Mucosa of descending colon (tissue), 3 donors: ENCODE results near the gene MGAT4B. TPM values are rescaled to one million over a fixed set of nuclear protein-coding genes. Genes with fewer than 3 reads are reported as not detected.

Experiments used
- ATAC-seq: fragments of 200-7000 bp; cut with Tn5 transposase; one replicate; pipeline ENCODE4 v1.9.1; 2020; ENCODE audit warnings: mild to moderate bottlenecking, moderate library complexity
- DNase-seq, 3 donors: peaks; one replicate each; pipeline ENCODE4 v3.0.0-alpha.2; 2020
- H3K36me3 ChIP-seq: fragments of 200-600 bp; one replicate; pipeline ENCODE4 v1.8.0; 2021; ENCODE audit warnings: low read depth, mild to moderate bottlenecking
- H3K4me1 ChIP-seq: fragments of 200-600 bp; one replicate; pipeline ENCODE4 v1.8.0; 2021; ENCODE audit warnings: low read depth, mild to moderate bottlenecking
- H3K4me3 ChIP-seq: fragments of 200-600 bp; one replicate; pipeline ENCODE4 v1.8.0; 2021; ENCODE audit warnings: mild to moderate bottlenecking
- H3K9me3 ChIP-seq: fragments of 200-600 bp; one replicate; pipeline ENCODE4 v1.8.0; 2021; ENCODE audit warnings: mild to moderate bottlenecking
- CTCF ChIP-seq: fragments of 200-600 bp; IDR thresholded peaks from one replicate; pipeline ENCODE4 v1.8.0; 2022; ENCODE audit warnings: antibody characterized with exemption, mild to moderate bottlenecking
- intact Hi-C, 2 donors: fragments of 100-400 bp; cut with DNase I in 1 of 2; cut with micrococcal nuclease in 1 of 2; formaldehyde crosslinking; loops; one replicate each; pipeline versions ENCODE4 v1.11.0 to v1.11.1; 2022; cut with DNase I, micrococcal nuclease
- total RNA-seq, 3 donors: library from RNA; stranded (reverse); fragmentation: NEBNext Ultra II Directional in 2 of 3; extraction: Animal tissue kit (Norgen Biotek cat#: 25700) in 2 of 3; gene quantifications; one replicate each; pipeline versions ENCODE4 v1.2.1 to v1.2.4, GENCODE V29; 2021 to 2023
- donor health status: DM: no; HTN: no; CAD: no; lungs with moderate emphysema.
- donor health status: DM: no; HTN: no; CAD: no.
- donor health status: DM: no; HTN: yes; CAD: no.

Gene MGAT4B
- total RNA-seq, 3 donors from 2014 or later: 274 to 623 (median 476) TPM

DNA sequence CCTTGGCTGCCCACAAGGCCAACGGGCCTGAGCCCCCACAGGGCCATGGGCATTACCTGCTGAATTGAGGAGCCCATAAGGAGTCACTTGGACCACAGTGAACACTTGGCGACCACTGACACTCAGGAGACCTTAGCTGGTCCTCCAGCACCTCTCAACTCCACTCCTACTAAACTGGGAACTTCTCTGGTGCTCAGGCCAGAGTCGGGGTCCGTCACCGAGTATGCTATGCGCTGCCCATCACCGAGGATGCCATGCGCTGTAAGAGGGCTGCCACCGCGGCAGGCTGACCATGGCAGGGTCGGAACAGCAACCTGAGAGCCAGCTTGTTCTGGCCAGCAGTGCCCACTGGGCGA lies 13.4 kb upstream of the MGAT4B start:
- no peak for TF ChIP-seq CTCF
- DNase-seq (no peak), ATAC-seq (no peak)
- H3K4me1 ChIP-seq: peaks cover 63% of the 10 kb centered on the region
- intact Hi-C loops: no loop called here
- peaks cover 4% of the 10 kb centered on the region for H3K36me3 ChIP-seq
- H3K4me3 ChIP-seq: peak overlapping the region; percentile 100
- H3K9me3 ChIP-seq: no peaks in the 10 kb centered on the region

DNA sequence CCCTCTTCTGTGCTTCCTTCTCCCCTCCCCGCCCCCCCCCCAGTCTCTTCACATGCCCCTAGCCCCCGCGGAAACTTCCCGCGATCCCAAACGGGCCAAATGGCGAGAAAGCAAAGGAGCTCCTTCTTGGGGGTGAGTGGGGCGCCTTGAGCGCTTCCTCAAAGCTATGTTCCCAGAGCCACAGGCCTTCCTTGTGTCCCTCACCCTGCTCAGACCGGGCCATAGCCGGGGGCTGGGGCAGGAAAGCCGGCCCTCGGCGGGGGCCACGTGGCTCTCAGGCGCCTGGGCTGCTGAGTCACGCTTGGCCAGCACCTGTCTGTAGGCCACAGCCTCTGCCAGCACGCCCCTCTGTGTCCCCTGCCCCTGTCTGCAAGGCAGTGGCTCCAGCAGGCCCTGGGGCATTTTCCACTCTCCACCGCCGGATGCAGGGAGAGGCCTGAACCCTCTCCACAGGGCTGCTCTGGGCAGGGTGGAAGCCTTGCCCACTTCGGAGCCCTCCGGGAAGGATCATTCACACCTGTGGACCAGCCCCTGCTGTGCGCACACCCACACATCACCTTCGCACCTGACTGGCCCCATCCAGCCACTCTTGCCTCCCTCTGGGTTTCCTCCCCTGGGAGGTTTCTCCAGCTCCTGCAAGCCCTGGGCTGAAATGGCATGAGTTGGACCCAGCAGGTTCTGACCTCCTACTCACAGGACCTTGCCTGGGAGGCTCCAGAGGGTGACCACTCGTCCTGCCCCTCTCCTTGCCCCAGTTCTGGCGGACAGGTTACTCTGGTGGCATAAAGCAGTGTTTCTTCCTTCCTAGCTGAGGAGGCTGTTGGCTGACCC lies 12.8 kb upstream of the MGAT4B start:
- intact Hi-C loops: no loop called here
- DNase-seq (peak; percentile 71 to 88 (median 82)), ATAC-seq (peak; percentile 42)
- Histone ChIP-seq H3K36me3 (peaks cover 3% of the 10 kb centered on the region), H3K9me3 (no peaks in the 10 kb centered on the region), H3K4me1 (peaks cover 60% of the 10 kb centered on the region), H3K4me3 (no peak overlapping the region)
- no peak for TF ChIP-seq CTCF

- TF ChIP-seq CTCF: no peak
- ATAC-seq (peak; percentile 76), DNase-seq (peak; percentile 96 to 98 (median 96))
- Histone ChIP-seq H3K4me1 (peaks cover 53% of the 10 kb centered on the region), H3K36me3 (no peaks in the 10 kb centered on the region), H3K9me3 (no peaks in the 10 kb centered on the region), H3K4me3 (no peak overlapping the region)
- intact Hi-C loops: no loop called here
These were observed 12.2 kb upstream of the MGAT4B start for GRCh38 chr5:179818746-179819295.

GRCh38 chr5:179817890-179818745 lies 11.5 kb upstream of the MGAT4B start:
- H3K4me1 ChIP-seq: peaks cover 47% of the 10 kb centered on the region
- no peak overlapping the region for H3K4me3 ChIP-seq
- no peak for TF ChIP-seq CTCF
- H3K36me3 ChIP-seq: no peaks in the 10 kb centered on the region
- intact Hi-C loops: no loop called here
- no peak for ATAC-seq
- DNase-seq: peak in 2 of 3 donors; percentile 52 to 60
- no peaks in the 10 kb centered on the region for H3K9me3 ChIP-seq

DNA sequence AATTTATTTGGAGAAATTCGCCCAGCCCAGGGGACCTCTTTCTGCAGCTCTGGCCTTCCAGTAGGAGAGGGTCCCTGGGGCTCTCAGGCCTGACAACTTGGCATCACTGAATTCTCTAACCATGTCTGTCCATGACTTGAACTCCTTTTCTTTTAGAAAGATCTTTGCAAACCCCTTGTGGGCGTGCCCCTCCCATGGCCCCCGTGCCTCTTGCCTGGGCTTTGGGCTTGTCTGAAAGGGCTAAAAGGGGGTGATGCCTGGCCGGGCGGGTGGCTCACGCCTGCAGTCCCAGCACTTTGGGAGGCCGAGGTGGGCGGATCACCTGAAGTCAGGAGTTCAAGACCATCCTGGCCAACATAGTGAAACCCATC lies 10.8 kb upstream of the MGAT4B start:
- intact Hi-C loops: no loop called here
- H3K36me3 ChIP-seq: no peaks in the 10 kb centered on the region
- no peak overlapping the region for H3K4me3 ChIP-seq
- DNase-seq (peak in 2 of 3 donors; percentile 51 to 63), ATAC-seq (no peak)
- H3K4me1 ChIP-seq: peaks cover 40% of the 10 kb centered on the region
- no peak for TF ChIP-seq CTCF
- H3K9me3 ChIP-seq: no peaks in the 10 kb centered on the region
